D721Med (cell line): Measurements from ENCODE around the gene VAPB.

Experiments used
- DNase-seq: peaks from one replicate; pipeline ENCODE4 v3.0.0; 2011; ENCODE audit warnings: low spot score; ENCODE audit not compliant: insufficient read length
- FAIRE-seq: peaks from 2 replicates; lab custom pipeline; 2011; peaks lifted over from hg19 to GRCh38; lab: Jason Lieb, UNC
- TF ChIP-seq, protein P1 (sequence below): IDR thresholded peaks from 2 replicates; pipeline ENCODE4 v1.5.1; 2012; ENCODE audit warnings: mild to moderate bottlenecking, control low read depth; ENCODE audit not compliant: insufficient read depth; ENCODE audit errors: missing control alignments

The VAPB gene

DNA sequence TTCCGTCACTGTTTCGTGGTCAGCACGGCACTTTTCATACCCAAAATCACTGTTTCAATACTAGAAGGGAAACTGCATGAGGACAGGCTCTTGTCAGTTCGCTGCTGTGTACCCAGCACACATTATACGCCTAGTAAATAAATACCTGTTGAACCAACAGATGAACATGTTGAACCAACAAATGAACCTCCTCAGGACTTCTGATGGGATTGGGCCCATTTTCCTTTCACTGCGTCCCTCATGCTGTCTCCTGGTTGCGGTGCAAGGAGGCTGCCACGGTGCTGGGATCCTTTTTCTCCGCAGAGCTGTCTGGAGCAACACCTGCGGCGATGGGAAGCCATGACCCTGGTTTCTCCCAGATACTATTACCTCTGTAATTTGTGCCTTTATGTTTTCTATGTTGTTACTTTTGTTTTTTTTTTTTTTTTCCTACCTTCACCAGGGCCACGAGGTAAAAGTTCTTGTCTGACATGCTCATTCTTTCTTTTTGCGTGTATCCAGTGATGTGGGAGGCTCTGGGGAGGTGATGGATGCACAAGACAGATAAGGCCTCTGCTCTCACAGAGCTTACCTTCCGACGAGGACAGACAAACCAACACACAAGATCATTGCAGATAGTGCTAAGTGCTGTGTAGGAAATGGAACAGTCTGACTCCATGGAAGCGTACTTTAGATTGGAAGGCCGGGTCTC, 1.1 kb downstream of the VAPB start:
- FAIRE-seq = no peak
- TF ChIP-seq, protein P1, sequence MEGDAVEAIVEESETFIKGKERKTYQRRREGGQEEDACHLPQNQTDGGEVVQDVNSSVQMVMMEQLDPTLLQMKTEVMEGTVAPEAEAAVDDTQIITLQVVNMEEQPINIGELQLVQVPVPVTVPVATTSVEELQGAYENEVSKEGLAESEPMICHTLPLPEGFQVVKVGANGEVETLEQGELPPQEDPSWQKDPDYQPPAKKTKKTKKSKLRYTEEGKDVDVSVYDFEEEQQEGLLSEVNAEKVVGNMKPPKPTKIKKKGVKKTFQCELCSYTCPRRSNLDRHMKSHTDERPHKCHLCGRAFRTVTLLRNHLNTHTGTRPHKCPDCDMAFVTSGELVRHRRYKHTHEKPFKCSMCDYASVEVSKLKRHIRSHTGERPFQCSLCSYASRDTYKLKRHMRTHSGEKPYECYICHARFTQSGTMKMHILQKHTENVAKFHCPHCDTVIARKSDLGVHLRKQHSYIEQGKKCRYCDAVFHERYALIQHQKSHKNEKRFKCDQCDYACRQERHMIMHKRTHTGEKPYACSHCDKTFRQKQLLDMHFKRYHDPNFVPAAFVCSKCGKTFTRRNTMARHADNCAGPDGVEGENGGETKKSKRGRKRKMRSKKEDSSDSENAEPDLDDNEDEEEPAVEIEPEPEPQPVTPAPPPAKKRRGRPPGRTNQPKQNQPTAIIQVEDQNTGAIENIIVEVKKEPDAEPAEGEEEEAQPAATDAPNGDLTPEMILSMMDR = no peak
- no peak for DNase-seq

- no peak for FAIRE-seq
- TF ChIP-seq, protein P1 = no peak
- no peak for DNase-seq
Measured at GRCh38 chr20:58390659-58391035, 1.6 kb downstream of the VAPB start.

DNA sequence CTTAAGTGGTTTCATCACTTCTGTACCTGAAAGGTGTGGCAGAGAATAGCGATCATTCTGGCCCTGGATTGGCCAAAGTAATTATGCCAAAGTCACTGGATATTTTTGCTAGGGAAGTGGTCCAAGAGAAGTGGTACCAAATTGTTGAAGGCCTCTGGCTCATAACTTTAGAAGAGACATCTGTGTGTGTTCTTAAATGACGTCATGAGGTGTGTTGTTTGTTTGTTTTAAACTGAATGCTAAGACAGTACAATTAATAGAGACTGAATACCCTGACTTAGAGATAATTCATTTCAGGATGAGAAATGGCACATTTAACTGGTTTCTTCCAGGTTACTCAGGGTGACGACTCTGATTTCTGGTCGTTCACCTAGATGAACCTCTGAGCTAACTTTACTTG, 3.3 kb downstream of the VAPB start:
- DNase-seq (no peak), FAIRE-seq (no peak)
- TF ChIP-seq, protein P1 = no peak

DNA sequence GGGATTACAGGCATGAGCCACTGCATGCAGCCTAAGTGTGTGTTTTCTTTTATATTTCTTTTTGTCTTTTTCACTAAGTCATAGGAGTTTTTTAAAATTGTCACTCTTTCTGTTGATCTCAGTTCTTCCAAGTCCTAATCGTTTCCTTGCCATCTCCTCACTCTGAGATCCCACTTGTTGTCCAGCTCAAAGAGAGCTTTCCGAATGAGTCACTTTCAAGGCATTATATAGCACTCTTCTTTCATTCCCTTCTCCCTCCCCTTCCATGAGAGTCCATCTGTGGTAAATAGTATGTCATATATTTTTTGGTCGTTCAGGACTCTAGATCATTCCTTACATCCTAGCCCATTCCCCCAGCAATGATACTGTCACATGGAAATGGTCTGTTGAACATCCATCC, 4.3 kb downstream of the VAPB start:
- DNase-seq (no peak), FAIRE-seq (no peak)

DNA sequence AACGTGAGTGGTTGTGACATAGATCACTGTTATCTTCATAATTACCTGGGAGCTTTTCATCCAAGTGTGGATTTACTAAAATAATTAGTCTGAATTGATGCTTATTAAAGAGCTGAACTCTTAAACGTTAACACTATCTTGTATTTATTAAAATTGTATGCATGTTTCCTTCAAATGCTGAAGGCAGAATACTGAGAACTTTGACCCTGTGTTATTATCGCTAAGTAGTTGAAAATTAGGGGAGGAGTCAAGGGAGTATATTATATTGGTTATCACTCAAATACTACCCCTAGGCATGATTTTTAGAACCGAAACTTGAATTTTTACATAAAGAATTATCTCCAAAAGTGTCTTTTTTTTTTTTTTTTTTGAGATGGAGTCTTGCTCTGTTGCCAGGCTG, 5.8 kb downstream of the VAPB start:
- DNase-seq (no peak), FAIRE-seq (no peak)
- TF ChIP-seq, protein P1 = no peak

More for the DNA sequence above, 4.3 kb downstream of the VAPB start:
- TF ChIP-seq, protein P1 = no peak

DNA sequence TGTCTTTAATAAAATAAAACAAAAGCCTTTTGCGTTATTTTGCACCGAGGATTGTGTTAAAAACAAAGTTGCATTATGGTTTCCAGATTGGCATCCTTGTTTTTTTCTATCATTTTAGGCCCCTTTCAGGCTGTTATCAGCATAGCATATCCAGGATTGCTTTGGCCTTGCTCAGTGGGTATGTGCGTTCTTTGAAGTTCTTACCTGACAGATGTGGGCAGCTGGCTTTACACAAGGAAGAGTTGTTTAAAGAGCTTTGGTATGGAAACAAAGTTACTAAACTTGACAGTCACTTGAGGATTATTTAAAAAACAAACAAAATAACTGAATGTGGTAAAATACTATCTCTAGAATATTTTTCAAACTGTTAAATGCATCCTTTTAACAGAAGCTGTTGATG, 6.6 kb downstream of the VAPB start:
- no peak for FAIRE-seq
- no peak for DNase-seq
- TF ChIP-seq, protein P1 = no peak

- FAIRE-seq (no peak), DNase-seq (no peak)
- TF ChIP-seq, protein P1 = no peak
Measured at GRCh38 chr20:58397429-58397828, 8.4 kb downstream of the VAPB start.
